GM12875 (cell line): ENCODE measurements around the gene ACTR3.

Experiments
- H3K4me3 ChIP-seq: one replicate; pipeline ENCODE4 v1.5.1; 2011; ENCODE audit warnings: low read depth, low read length, control low read depth
- CTCF ChIP-seq: IDR thresholded peaks from 2 replicates; pipeline ENCODE4 v1.5.1; 2011; ENCODE audit warnings: low read depth, mild to moderate bottlenecking, control low read depth, inconsistent platforms, low read length, moderate library complexity, borderline replicate concordance; ENCODE audit not compliant: insufficient read depth

Gene ACTR3

GRCh38 chr2:113895819-113896563 is 6.1 kb downstream of the ACTR3 start:
- no peak overlapping the region for H3K4me3 ChIP-seq
- no peak for TF ChIP-seq CTCF

- TF ChIP-seq CTCF: no peak
These were observed 6.9 kb downstream of the ACTR3 start for GRCh38 chr2:113896791-113897190.

GRCh38 chr2:113898081-113898480 is 8.2 kb downstream of the ACTR3 start:
- no peak for TF ChIP-seq CTCF
- no peak overlapping the region for H3K4me3 ChIP-seq

More at GRCh38 chr2:113896791-113897190, 6.9 kb downstream of the ACTR3 start:
- H3K4me3 ChIP-seq: no peak overlapping the region

GRCh38 chr2:113899166-113899565 is 9.3 kb downstream of the ACTR3 start:
- TF ChIP-seq CTCF: no peak
- no peak overlapping the region for H3K4me3 ChIP-seq

- TF ChIP-seq CTCF: no peak
- H3K4me3 ChIP-seq: no peak overlapping the region
These were observed 12.1 kb downstream of the ACTR3 start for GRCh38 chr2:113901943-113902342.

GRCh38 chr2:113905886-113906285 is 16.0 kb downstream of the ACTR3 start:
- H3K4me3 ChIP-seq: no peak overlapping the region
- TF ChIP-seq CTCF: no peak

GRCh38 chr2:113906647-113907046 is 16.8 kb downstream of the ACTR3 start:
- H3K4me3 ChIP-seq: no peak overlapping the region
- TF ChIP-seq CTCF: no peak
